ENCODE measurements around the gene TMEM151B.
"Not testable (repeated sequence)": the region's sequence is repeated elsewhere in the genome, so short reads cannot be mapped to it uniquely, and the experiment has no call there.

Gene TMEM151B

DNA sequence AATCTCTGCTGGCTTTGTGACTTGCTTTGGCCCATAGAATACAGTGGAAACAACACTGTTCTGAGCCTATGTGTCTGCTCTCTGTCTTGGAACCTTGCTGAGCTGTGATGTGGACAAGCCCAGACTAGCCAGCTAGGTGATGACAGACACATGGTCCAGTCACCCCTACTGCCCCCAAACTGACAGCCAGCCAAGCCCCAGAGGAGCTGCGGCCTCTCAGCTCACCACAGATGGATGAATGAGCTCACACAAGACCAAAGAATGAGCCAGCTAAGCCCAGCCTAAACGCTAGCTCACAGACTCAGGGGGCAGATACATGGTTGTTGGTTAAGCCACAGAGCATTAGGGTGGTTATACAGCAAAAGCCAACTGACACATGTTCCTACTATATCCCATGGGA is 38.8 kb downstream of the TMEM151B start:
- no peak for DNase-seq

DNA sequence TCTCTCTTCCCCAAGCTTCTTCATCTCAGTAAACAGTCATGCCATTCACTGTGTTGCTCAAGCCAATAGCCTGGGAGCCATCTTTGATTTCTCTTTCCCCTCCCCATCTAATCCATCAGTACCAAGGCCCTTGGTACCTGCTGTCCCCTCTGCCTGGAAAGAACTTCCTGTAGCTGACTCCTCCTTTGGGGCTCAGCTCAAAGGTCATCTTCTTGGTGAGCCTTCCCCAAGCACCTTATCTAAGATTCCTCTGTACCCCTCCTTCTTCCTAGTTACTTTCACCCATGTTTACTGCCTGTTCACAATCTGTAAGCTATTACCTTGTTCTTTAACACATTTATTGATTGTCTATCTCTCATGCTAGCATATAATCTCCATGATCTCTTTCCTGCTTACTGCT is 39.4 kb downstream of the TMEM151B start:
- DNase-seq, result no peak

- no peak for DNase-seq
These were observed 40.0 kb downstream of the TMEM151B start for GRCh38 chr6:44310241-44310640.

DNA sequence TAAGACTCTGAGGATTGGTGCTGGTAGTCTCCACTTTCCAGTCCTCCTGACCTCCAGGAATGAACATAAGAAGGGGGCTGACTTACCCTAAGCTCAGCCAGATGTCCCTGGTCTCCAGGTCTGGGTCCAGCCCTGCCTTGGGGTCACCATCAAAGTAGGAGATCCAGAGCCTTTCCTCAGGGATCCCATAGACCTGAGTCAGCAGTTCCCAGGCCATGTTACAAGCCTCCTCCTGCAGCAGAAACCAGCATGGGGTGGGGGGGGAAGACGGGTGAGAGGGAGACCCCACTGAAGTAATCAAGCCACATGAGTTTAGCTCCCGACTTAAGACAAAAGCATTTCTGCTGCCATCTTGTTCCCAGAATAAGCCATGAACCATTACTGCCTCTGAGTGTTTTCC is 41.1 kb downstream of the TMEM151B start:
- no peak for DNase-seq

DNA sequence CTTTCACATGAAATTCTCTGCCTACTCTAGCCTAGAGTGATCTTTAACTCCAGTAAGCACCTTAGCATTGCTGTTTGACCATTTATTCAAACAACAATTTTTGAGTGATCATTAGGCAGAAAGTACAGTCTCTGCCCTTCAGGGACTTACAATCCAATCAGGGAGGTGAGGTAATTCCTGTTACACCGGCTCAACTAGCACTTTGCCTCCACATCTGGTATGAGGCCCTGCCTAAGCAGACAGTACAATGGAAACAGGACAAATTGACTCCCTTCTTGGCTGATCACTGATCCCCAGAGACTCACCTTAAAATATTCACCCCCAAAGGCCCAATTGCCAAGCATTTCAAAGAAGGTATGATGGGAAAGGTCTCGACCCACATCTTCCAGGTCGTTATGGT is 41.5 kb downstream of the TMEM151B start:
- no peak for DNase-seq

GRCh38 chr6:44312901-44313788 is 42.9 kb downstream of the TMEM151B start, which contains the start of gene AARS2:
Gene AARS2, minus strand, starts transcription at chr6:44313347. Its CDS starts 24 bp downstream, at chr6:44313323.
- peak; percentile 94 for DNase-seq

DNA sequence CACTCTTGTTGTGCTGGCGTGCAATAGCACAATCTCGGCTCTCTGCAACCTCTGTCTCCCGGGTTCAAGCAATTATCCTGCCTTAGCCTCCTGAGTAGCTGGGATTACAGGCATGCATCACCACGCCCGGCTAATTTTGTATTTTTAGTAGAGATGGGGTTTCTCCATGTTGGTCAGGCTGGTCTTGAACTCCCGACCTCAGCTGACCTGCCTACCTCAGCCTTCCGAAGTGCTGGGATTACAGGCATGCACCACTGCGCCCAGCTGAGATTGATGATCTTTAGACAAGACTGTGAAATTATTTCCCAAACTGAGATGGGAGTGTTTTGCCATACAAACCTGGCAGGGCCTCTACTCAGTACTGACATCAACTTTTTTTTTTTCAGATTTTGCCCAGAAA is 44.4 kb downstream of the TMEM151B start:
- DNase-seq, result not testable (repeated sequence)

- no peak for DNase-seq
These were observed 45.3 kb downstream of the TMEM151B start for GRCh38 chr6:44315516-44315915.

DNA sequence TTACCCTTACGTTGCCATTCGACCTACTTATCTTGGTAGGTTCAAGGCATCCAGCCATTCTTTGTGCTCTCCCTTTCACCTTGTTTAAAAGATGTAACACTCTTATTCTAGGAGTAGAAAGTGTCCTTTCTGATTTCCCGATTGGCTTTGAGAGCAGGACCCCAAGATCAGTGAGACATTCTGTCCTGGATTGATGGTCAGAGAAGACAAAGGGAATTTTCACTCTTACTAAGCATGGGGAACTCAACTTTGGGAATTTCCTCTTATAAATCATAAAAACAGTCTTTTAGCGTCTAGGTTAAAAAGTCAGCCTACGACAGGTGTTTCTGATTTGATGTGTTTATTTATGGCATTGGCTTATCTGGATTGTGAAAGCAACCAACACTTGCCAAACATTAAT is 45.7 kb downstream of the TMEM151B start:
- no peak for DNase-seq

DNA sequence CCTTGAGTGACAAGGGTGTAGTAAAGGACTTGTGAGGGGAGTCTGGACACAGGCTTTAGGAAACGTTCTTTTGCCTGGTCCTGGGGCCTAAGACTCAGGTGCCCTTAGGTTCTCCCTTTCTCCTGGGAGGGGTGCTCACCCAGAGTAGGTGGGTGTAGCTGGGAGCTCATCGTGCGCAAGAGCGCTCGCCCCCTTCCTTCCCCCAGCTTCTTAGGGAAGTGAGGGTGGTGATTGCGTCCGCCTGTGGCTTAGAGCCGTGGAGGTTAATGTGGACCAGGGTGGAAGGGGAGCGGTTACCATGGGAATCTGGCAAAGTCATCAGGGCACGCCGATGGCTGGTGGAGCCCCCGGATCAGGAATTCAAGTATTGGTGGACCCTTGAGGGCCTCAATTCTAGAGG is 46.2 kb downstream of the TMEM151B start:
- no peak for DNase-seq

DNA sequence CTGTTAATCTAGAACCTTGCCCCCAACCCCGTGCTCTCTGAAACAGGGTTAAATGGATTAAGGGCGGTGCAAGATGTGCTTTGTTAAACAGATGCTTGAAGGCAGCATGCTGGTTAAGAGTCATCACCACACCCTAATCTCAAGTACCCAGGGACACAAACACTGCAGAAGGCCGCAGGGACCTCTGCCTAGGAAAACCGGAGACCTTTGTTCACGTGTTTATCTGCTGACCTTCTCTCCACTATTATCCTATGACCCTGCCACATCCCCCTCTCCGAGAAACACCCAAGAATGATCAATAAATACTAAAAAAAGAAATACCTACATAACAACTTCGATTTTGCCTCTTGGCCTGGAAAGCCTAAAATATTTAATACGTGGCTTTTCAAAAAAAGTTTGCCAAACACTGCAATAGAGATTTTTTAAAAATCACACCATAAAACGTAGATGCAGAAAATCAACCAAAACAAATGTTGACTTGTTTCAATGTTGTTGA is 46.9 kb downstream of the TMEM151B start:
- DNase-seq, result not testable (repeated sequence)

DNA sequence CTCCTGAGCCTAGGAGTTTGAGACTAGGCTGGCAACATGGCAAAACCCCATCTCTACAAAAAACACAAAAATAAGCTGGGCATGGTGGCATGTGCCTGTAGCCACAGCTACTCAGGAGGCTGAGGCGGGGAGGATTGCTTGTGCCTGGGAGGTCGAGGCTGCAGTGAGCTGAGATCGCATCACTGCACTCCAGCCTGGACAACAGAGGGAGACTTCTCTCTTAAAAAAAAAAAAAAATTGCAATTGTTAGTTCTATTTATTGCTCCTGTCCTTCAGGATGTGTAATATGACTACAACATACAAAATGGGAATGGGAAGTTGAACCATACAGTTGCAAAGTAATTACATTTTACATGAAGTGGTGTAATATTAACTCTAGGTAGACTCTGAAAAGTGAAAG is 51.0 kb downstream of the TMEM151B start:
- no peak for DNase-seq

- no peak for DNase-seq
These were observed 56.8 kb downstream of the TMEM151B start for GRCh38 chr6:44327096-44327495.

GRCh38 chr6:44327760-44328159 is 57.5 kb downstream of the TMEM151B start:
- no peak for DNase-seq

DNA sequence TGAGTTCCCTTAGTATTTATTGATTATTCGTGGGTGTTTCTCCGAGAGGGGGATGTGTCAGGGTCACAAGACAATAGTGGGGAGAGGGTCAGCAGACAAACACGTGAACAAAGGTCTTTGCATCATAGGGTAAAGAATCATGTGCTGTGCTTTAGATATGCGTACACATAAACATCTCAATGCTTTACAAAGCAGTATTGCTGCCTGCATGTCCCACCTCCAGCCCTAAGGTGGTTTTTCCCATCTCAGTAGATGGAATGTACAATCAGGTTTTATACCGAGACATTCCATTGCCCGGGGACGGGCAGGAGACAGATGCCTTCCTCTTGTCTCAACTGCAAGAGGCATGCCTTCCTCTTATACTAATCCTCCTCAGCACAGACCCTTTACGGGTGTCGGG is 58.0 kb downstream of the TMEM151B start:
- DNase-seq, result not testable (repeated sequence)

- DNase-seq, result no peak
These were observed 59.6 kb downstream of the TMEM151B start for GRCh38 chr6:44329858-44330257.

- no peak for DNase-seq
These were observed 62.3 kb downstream of the TMEM151B start for GRCh38 chr6:44332585-44332984.

DNA sequence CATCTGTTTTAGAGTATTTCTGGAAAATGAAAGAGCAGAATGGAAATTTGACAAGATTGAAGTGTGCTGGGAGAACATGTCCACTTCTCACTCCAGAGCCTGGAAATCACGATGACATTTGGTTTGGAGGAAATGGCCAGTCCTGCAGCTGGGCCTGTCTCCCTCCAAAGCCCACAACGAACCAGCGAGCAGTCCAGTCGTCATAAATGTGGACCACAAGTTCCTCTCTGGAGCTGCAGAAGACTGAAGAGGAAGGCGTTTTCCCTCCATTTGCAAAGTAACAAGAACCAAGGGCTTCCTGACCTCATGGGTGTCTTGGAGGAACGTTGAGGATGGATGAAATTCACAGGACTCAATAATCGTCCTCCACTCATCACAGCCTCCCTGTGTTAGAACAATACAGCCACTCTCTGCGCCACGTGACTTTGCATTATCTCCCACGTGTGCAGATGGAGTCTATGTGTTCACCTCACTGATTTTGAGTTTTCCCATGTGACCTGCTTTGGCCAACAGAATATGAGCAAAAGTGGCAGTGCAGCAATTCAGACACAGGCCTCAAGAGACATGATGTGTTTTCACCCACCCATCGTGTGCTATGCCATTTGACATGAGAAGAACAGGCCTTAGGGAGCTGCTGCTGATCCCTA is 63.1 kb downstream of the TMEM151B start:
- no peak for DNase-seq

- DNase-seq, result no peak
These were observed 63.7 kb downstream of the TMEM151B start for GRCh38 chr6:44333942-44334341.

GRCh38 chr6:44335631-44336030 is 65.4 kb downstream of the TMEM151B start:
- DNase-seq, result no peak

- DNase-seq, result peak; percentile 79
These were observed 68.2 kb downstream of the TMEM151B start for GRCh38 chr6:44338228-44339122.

- DNase-seq, result no peak
These were observed 69.1 kb downstream of the TMEM151B start for GRCh38 chr6:44339301-44339700.

All from CD4-positive, alpha-beta T cell treated with Interleukin-17A for 1 hour (primary cell).